T-helper 2 cell treated with Interferon-gamma antibody and Interleukin-4, amounts not matched to agents 100 ng/mL and 5 ng/mL, for 36 hours (primary cell): Measurements from ENCODE around the gene FBXL14. TPM values are rescaled to one million over a fixed set of nuclear protein-coding genes. Genes with fewer than 3 reads are reported as not detected.

Experiments used
- intact Hi-C: fragments of 100-400 bp; cut with micrococcal nuclease; formaldehyde crosslinking; loops from one replicate; pipeline ENCODE4 v1.15.1; 2023
- total RNA-seq: library from RNA; stranded (reverse); gene quantifications from 2 replicates; pipeline ENCODE4 v1.2.3, GENCODE V29; 2022

The FBXL14 gene
- total RNA-seq, 1 donor from 2014 or later, result 22.2 TPM

- intact Hi-C loops, result no loop called here
Observed at GRCh38 chr12:1544996-1545700, 49.2 kb downstream of the FBXL14 start.

GRCh38 chr12:1542599-1542998 lies 51.8 kb downstream of the FBXL14 start:
- intact Hi-C loops, result no loop called here

GRCh38 chr12:1540690-1541089 lies 53.7 kb downstream of the FBXL14 start:
- intact Hi-C loops, result no loop called here

- intact Hi-C loops, result no loop called here
Observed at GRCh38 chr12:1539135-1539534, 55.2 kb downstream of the FBXL14 start.

GRCh38 chr12:1536817-1537216 lies 57.6 kb downstream of the FBXL14 start:
- intact Hi-C loops, result no loop called here

GRCh38 chr12:1534748-1535147 lies 59.6 kb downstream of the FBXL14 start:
- intact Hi-C loops, result loop anchor here (5.0 kb wide), 3 partner anchors 58 to 417 kb away; partner anchors contain the start of gene FBXL14

- intact Hi-C loops, result loop anchor here (5.0 kb wide), 3 partner anchors 59 to 416 kb away; partner anchors contain the start of gene FBXL14
Observed at GRCh38 chr12:1533602-1534304, 60.6 kb downstream of the FBXL14 start.

- intact Hi-C loops, result loop anchor here (5.0 kb wide), 3 partner anchors 59 to 416 kb away; partner anchors contain the start of gene FBXL14
Observed at GRCh38 chr12:1533205-1533601, 61.2 kb downstream of the FBXL14 start.

- intact Hi-C loops, result loop anchor here (5.0 kb wide), 3 partner anchors 60 to 415 kb away; partner anchors contain the start of gene FBXL14
Observed at GRCh38 chr12:1532375-1533165, 61.8 kb downstream of the FBXL14 start.

- intact Hi-C loops, result loop anchor here (5.0 kb wide), 3 partner anchors 60 to 415 kb away; partner anchors contain the start of gene FBXL14
Observed at GRCh38 chr12:1531654-1532374, 62.6 kb downstream of the FBXL14 start.

GRCh38 chr12:1531153-1531653 lies 63.2 kb downstream of the FBXL14 start:
- intact Hi-C loops, result loop anchor here (5.0 kb wide), 3 partner anchors 59 to 414 kb away; partner anchors contain the start of gene FBXL14

GRCh38 chr12:1530592-1531152 lies 63.7 kb downstream of the FBXL14 start:
- intact Hi-C loops, result loop anchor here (5.0 kb wide), 3 partner anchors 58 to 413 kb away; partner anchors contain the start of gene FBXL14

GRCh38 chr12:1529862-1530591 lies 64.4 kb downstream of the FBXL14 start:
- intact Hi-C loops, result loop anchor here (5.0 kb wide), 3 partner anchors 58 to 413 kb away; partner anchors contain the start of gene FBXL14

- intact Hi-C loops, result no loop called here
Observed at GRCh38 chr12:1529228-1529861, 65.0 kb downstream of the FBXL14 start.

- intact Hi-C loops, result no loop called here
Observed at GRCh38 chr12:1528791-1529190, 65.6 kb downstream of the FBXL14 start.

GRCh38 chr12:1527789-1528188 lies 66.6 kb downstream of the FBXL14 start:
- intact Hi-C loops, result no loop called here

- intact Hi-C loops, result no loop called here
Observed at GRCh38 chr12:1525858-1526257, 68.5 kb downstream of the FBXL14 start.

GRCh38 chr12:1523558-1524050 lies 70.8 kb downstream of the FBXL14 start:
- intact Hi-C loops, result no loop called here

GRCh38 chr12:1523046-1523445 lies 71.3 kb downstream of the FBXL14 start:
- intact Hi-C loops, result no loop called here
